ENCODE data around the gene LMAN2L.

GRCh38 chr2:96769814-96770213 is 29.9 kb upstream of the LMAN2L start:
- no peak for TF ChIP-seq CTCF (conservative IDR thresholded peaks at IDR 0.05; ENCODE audit: low read depth, low read length)
- TF ChIP-seq EZH2 (IDR thresholded peaks at IDR 0.05; ENCODE audit: borderline replicate concordance, low read depth, low read length, poor library complexity, severe bottlenecking), result no peak

Measured in A673 (cell line).